Activated naive CD8-positive, alpha-beta T cell treated with anti-CD3 and anti-CD28 coated beads, Interleukin-2, amount 10 ng/mL, durations not matched to agents 7 days and 5 days (primary cell): ENCODE results near the gene PROK1. TPM values are rescaled to one million over a fixed set of nuclear protein-coding genes. Genes with fewer than 3 reads are reported as not detected.

Experiments
- ATAC-seq: fragments of 150-1000 bp; cut with Tn5 transposase; one replicate; pipeline ENCODE4 v1.10.0; 2021; ENCODE audit warnings: low read depth, moderate library complexity
- POLR2A ChIA-PET: fragments of 350-600 bp; sonication (Branson Sonifier 250); formaldehyde crosslinking; loops from one replicate; lab custom pipeline; 2021; ENCODE audit warnings: antibody characterized with exemption; lab: Charles Lee
- DNase-seq: peaks from one replicate; pipeline ENCODE4 v3.0.0; 2021
- H3K27ac Mint-ChIP-seq: one replicate; pipeline ENCODE4 v1.8.0; 2022; ENCODE audit warnings: mild to moderate bottlenecking, mixed read lengths
- H3K27me3 Mint-ChIP-seq: one replicate; pipeline ENCODE4 v1.8.0; 2022; ENCODE audit warnings: mild to moderate bottlenecking, moderate library complexity, mixed read lengths
- H3K36me3 Mint-ChIP-seq: one replicate; pipeline ENCODE4 v1.8.0; 2021; ENCODE audit warnings: mild to moderate bottlenecking, mixed read lengths
- H3K4me1 Mint-ChIP-seq: one replicate; pipeline ENCODE4 v1.8.0; 2021; ENCODE audit warnings: mixed read lengths
- H3K4me3 Mint-ChIP-seq: one replicate; pipeline ENCODE4 v1.8.0; 2022; ENCODE audit warnings: mild to moderate bottlenecking, moderate library complexity, mixed read lengths
- H3K9me3 Mint-ChIP-seq: one replicate; pipeline ENCODE4 v1.8.0; 2021; ENCODE audit warnings: mixed read lengths
- total RNA-seq, 2 experiments: library from RNA; stranded (reverse); gene quantifications; one replicate each; pipeline ENCODE4 v1.2.3, GENCODE V29; 2021

The PROK1 gene
- total RNA-seq, 2 experiments from 2014 or later = not detected

DNA sequence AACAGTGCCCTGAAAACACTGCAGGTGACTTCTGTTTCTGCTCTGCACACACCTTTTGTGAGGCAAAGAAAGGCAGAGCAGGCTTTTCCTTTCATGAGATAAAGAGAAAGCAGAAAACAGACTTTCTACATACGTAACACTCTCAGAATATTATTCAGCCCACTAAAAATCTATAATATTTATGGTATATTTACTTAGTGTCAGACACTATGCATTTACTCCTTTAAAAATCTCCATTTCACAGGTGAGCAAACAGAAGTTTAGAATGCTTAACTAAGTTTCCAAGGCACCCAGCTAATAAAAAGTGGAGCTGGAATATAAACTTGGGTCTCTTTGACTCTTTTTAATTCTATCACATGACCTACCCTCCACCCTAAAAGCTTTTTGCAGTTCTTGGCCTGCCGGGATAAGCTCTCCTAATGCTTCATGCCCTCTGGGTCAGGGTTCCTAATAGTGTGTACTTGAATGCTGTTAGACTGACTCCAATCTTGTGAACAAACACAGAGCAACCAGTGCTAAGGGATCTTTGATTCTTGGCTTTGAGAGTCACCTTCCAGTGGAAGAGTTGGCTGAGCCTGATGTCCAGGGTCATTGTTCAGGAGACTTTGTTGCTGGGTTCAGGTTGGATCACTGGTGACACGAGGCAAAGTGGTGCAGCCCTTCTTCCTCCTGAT, 27.2 kb downstream of the PROK1 start:
- Mint-ChIP-seq H3K4me1 (no peaks in the 10 kb centered on the region), H3K27me3 (peaks cover 7% of the 10 kb centered on the region)

GRCh38 chr1:110478886-110479285, 27.9 kb downstream of the PROK1 start:
- no peaks in the 10 kb centered on the region for H3K4me1 Mint-ChIP-seq
- H3K9me3 Mint-ChIP-seq = no peaks in the 10 kb centered on the region
- peaks cover 15% of the 10 kb centered on the region for H3K27me3 Mint-ChIP-seq
- H3K36me3 Mint-ChIP-seq = no peaks in the 10 kb centered on the region
- H3K27ac Mint-ChIP-seq = no peak overlapping the region
- no peak for ATAC-seq
- POLR2A ChIA-PET = no interaction called here
- no peak for DNase-seq
- no peak overlapping the region for H3K4me3 Mint-ChIP-seq

More for the DNA sequence above, 27.2 kb downstream of the PROK1 start:
- POLR2A ChIA-PET = interaction anchor here (0.6 kb wide), 1 partner anchor 93 kb away, joined by 6 read pairs; no protein-coding TSS in a partner anchor
- Mint-ChIP-seq H3K4me3 (no peak overlapping the region), H3K9me3 (no peaks in the 10 kb centered on the region), H3K27ac (no peak overlapping the region), H3K36me3 (no peaks in the 10 kb centered on the region)
- no peak for ATAC-seq
- DNase-seq = no peak

GRCh38 chr1:110480356-110481096, 29.6 kb downstream of the PROK1 start:
- H3K27me3 Mint-ChIP-seq = peaks cover 22% of the 10 kb centered on the region
- no peaks in the 10 kb centered on the region for H3K4me1 Mint-ChIP-seq
- no peaks in the 10 kb centered on the region for H3K9me3 Mint-ChIP-seq
- POLR2A ChIA-PET = no interaction called here
- H3K4me3 Mint-ChIP-seq = no peak overlapping the region
- H3K36me3 Mint-ChIP-seq = no peaks in the 10 kb centered on the region
- H3K27ac Mint-ChIP-seq = no peak overlapping the region
- no peak for DNase-seq
- ATAC-seq = no peak

DNA sequence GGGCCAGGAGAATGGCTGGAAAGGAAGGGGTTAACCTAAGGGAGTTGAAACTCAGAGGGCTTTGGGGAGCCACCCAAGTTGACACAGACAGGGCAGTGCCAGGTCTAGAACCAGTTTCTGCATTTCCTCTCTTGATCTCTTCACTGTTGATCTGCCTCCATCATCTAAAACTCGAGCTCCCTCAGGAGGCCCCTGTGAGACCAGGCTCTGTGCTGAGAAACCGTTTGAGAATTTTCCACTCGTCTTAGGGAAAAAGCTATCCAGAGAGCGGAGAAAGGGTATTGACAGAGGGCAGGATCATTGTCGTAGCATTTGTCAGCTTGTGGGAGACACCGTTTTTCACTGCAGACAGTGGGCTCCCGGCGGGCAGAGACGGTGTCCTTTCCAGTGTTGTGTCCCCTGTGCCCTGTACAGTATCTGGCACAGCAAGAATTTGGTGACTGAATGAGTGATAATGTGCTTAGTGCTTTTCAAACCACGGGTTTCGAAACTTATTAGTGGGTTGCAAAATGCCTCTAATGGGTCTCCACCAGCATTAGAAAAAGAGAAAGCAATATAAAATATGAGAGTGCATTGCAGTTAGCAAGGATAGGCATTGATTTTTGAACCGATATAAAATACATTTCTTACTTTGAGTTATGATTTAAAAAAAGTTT, 31.1 kb downstream of the PROK1 start:
- POLR2A ChIA-PET = no interaction called here
- H3K9me3 Mint-ChIP-seq = no peaks in the 10 kb centered on the region
- no peak for DNase-seq
- no peaks in the 10 kb centered on the region for H3K36me3 Mint-ChIP-seq
- no peak overlapping the region for H3K4me3 Mint-ChIP-seq
- H3K4me1 Mint-ChIP-seq = no peaks in the 10 kb centered on the region
- no peak for ATAC-seq
- H3K27me3 Mint-ChIP-seq = peaks cover 22% of the 10 kb centered on the region
- no peak overlapping the region for H3K27ac Mint-ChIP-seq

DNA sequence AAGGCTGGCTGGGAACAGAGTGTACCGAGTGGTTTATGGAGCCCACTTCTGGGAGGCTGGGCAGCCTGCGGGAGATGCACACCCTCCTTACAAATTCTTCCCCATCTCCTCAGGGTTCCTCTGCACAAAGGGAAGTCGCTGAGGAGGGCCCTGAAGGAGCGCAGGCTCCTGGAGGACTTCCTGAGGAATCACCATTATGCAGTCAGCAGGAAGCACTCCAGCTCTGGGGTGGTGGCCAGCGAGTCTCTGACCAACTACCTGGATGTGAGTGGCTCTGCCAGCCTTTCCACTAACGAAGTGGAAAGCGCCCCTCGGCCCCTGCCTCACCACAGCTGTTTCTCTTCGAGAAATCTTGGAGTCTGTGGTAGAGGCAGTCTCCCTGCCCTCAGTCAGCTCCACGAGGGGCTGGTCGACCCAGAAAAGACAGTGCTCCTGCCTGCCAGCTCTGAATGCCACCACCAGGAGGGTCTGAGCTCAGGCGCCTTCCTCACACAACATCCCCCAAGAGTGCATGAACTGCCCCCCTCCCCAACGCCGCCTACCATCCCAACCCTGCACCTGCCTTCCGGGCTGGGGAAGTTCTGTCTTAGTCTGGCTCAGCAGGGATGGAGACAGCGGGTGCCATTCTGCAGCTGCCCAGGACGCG, 31.8 kb downstream of the PROK1 start:
- Mint-ChIP-seq H3K36me3 (no peaks in the 10 kb centered on the region), H3K4me3 (no peak overlapping the region), H3K27me3 (peaks cover 22% of the 10 kb centered on the region), H3K4me1 (no peaks in the 10 kb centered on the region), H3K27ac (no peak overlapping the region), H3K9me3 (no peaks in the 10 kb centered on the region)
- ATAC-seq (no peak), DNase-seq (no peak)
- POLR2A ChIA-PET = no interaction called here

GRCh38 chr1:110483308-110483685, 32.3 kb downstream of the PROK1 start:
- Mint-ChIP-seq H3K27ac (no peak overlapping the region), H3K4me3 (no peak overlapping the region), H3K27me3 (peaks cover 22% of the 10 kb centered on the region), H3K9me3 (no peaks in the 10 kb centered on the region), H3K36me3 (no peaks in the 10 kb centered on the region), H3K4me1 (no peaks in the 10 kb centered on the region)
- ATAC-seq (no peak), DNase-seq (no peak)
- POLR2A ChIA-PET = no interaction called here

DNA sequence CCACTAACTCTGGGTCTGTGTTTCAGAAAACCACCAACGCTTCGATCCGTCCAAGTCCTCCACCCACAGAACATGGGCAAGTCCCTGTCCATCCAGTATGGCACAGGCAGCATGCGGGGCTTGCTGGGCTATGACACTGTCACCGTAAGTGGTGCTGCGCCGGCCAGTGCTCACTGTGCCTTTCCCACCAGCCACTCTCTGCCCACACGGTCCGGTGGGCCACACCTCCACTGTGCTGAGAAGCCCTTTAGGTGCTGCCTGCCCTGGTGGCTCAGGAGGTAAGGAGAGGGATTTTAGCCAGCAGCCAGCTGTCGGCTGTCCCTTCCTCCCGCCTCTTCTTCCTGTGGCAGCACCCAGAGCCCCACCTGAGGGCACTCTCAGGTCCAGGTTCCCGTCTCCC, 33.9 kb downstream of the PROK1 start:
- ATAC-seq (no peak), DNase-seq (no peak)
- Mint-ChIP-seq H3K36me3 (no peaks in the 10 kb centered on the region), H3K27ac (no peak overlapping the region), H3K4me3 (no peak overlapping the region), H3K4me1 (no peaks in the 10 kb centered on the region), H3K27me3 (peaks cover 22% of the 10 kb centered on the region), H3K9me3 (no peaks in the 10 kb centered on the region)
- POLR2A ChIA-PET = no interaction called here

DNA sequence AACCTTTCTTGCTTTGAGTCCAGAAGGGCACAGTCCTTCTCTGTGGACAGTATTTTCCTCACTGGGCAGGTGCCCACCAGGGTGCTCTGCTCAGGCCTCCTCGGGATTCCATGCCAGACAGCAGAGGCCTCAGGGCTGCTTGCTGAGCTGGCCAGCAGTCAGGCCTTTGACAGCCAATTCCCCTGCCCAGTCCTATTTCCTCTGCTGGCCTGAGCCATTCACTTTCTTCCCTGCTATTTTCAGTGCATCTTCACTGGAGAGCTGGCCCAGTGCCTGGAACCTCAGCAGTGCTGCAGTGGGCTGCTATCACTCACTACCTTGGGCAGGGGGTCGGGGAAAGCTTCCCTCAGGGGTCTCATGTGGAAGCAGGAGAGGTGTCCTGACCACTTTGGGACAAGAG, 34.8 kb downstream of the PROK1 start:
- H3K36me3 Mint-ChIP-seq = no peaks in the 10 kb centered on the region
- H3K27ac Mint-ChIP-seq = no peak overlapping the region
- DNase-seq (no peak), ATAC-seq (no peak)
- H3K27me3 Mint-ChIP-seq = peaks cover 22% of the 10 kb centered on the region
- H3K9me3 Mint-ChIP-seq = no peaks in the 10 kb centered on the region
- no peak overlapping the region for H3K4me3 Mint-ChIP-seq
- no peaks in the 10 kb centered on the region for H3K4me1 Mint-ChIP-seq
- POLR2A ChIA-PET = no interaction called here

DNA sequence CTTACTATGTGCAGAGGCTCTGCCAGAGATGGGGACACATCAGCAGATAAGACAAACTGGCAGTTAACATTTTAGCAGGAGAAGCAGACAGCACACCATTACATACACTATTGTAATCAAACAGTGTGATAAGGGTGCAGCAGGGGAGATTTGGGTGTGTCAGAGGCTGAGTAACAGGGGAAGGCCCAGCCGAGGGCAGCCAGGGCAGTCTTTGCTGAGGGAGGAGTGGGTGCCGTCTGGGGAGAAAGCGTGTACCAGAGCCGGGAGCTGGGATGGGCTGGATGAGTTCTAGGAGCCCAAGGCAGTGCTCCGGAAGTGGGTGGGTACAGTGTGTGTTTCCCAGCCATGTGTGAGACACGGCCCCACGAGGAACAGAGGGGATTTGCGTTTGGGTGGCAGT, 36.8 kb downstream of the PROK1 start:
- no peak for ATAC-seq

DNA sequence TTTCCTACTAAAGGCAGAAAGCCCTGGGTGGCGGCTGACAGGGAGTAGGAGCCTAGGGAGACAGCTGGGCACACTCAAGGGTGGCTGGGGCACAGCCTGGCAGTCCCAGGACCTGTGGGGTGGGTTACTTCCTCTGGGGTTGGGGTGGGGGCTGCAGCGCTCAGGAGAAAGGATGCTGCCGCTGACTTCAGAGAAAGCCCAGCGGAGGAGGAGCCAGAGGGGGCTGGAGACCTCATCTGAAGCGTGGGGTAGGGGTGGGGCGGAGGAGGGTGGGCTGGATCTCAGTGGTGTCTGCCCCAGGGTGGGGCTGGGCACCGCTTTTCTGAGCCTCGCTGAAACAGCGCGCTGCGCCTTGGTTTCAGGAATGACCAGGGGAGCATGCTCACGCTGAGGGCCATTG, 37.2 kb downstream of the PROK1 start:
- no peak overlapping the region for H3K4me3 Mint-ChIP-seq
- no peaks in the 10 kb centered on the region for H3K36me3 Mint-ChIP-seq
- POLR2A ChIA-PET = no interaction called here
- DNase-seq (no peak), ATAC-seq (no peak)
- peaks cover 5% of the 10 kb centered on the region for H3K4me1 Mint-ChIP-seq
- peaks cover 14% of the 10 kb centered on the region for H3K27me3 Mint-ChIP-seq
- no peak overlapping the region for H3K27ac Mint-ChIP-seq
- no peaks in the 10 kb centered on the region for H3K9me3 Mint-ChIP-seq

More for the DNA sequence above, 36.8 kb downstream of the PROK1 start:
- peaks cover 5% of the 10 kb centered on the region for H3K4me1 Mint-ChIP-seq
- H3K9me3 Mint-ChIP-seq = no peaks in the 10 kb centered on the region
- H3K27ac Mint-ChIP-seq = no peak overlapping the region
- no peak for DNase-seq
- no peak overlapping the region for H3K4me3 Mint-ChIP-seq
- H3K36me3 Mint-ChIP-seq = no peaks in the 10 kb centered on the region
- H3K27me3 Mint-ChIP-seq = peaks cover 16% of the 10 kb centered on the region
- POLR2A ChIA-PET = no interaction called here

DNA sequence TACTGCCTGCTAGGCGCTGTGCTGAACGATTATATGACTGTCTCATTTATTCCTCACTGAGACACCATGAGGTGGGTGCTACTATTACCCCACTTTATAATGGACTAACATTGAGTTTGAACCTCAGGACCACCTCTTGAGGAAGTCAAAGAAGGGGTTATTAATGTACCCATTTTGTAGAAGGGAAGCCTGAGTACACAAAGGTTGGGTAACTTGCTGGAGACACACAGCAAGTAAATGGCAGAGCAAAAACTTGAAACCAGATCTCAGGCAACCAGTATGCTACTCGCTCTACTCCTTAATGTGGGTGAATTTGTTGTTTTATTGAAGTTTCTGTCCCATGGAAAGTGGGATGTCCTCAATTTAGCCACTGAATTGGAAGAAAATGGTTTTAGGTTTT, 37.9 kb downstream of the PROK1 start:
- Mint-ChIP-seq H3K4me3 (no peak overlapping the region), H3K4me1 (peaks cover 5% of the 10 kb centered on the region), H3K27me3 (peaks cover 7% of the 10 kb centered on the region), H3K9me3 (no peaks in the 10 kb centered on the region), H3K27ac (no peak overlapping the region), H3K36me3 (no peaks in the 10 kb centered on the region)
- DNase-seq (no peak), ATAC-seq (no peak)
- POLR2A ChIA-PET = no interaction called here

DNA sequence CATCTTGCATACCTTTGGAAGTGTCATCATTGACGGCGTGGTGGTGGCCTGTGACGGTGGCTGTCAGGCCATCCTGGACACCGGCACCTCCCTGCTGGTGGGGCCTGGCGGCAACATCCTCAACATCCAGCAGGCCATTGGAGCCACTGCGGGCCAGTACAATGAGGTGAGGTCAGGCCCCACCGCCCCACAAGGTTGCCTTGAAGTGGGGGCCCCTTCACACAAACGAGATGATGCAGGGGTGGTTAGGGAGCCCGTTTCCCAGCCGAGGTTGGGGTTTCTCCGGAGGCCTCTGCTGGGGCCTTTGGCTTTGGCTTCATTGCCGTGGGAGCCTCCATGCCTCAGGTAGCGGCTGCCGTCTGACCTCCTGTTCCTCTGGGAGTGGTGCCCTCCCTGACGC, 38.5 kb downstream of the PROK1 start:
- Mint-ChIP-seq H3K9me3 (no peaks in the 10 kb centered on the region), H3K27me3 (peaks cover 5% of the 10 kb centered on the region), H3K4me3 (no peak overlapping the region), H3K27ac (no peak overlapping the region), H3K4me1 (peaks cover 5% of the 10 kb centered on the region), H3K36me3 (no peaks in the 10 kb centered on the region)
- POLR2A ChIA-PET = no interaction called here
- DNase-seq = no peak
- no peak for ATAC-seq

DNA sequence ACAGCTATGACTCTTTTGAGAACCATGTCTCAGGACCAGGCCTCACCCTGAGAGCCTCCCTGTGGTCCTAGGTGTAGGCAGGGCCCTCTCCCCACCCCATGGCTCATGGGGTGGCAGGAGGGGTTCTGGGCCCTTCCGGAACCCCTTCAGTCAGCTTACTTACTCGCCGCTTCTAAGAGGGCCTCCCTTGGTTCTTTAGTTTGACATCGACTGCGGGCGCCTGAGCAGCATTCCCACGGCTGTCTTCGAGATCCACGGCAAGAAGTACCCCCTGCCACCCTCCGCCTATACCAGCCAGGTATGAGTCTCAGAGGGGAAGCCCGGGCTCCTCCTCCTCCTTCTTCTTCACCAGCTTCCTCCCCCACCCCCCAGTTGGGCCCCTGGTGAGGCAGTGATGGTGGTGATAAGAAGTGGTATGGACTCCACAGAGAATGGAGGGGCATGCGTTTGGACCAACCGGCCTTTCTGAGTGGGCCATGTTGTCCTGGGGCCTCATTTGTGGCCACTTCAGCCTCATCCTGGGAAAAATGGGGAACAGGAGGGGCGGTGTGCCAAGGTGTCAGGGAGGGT, 39.1 kb downstream of the PROK1 start:
- peaks cover 4% of the 10 kb centered on the region for H3K27me3 Mint-ChIP-seq
- POLR2A ChIA-PET = no interaction called here
- no peaks in the 10 kb centered on the region for H3K9me3 Mint-ChIP-seq
- H3K36me3 Mint-ChIP-seq = no peaks in the 10 kb centered on the region
- ATAC-seq (no peak), DNase-seq (no peak)
- peaks cover 5% of the 10 kb centered on the region for H3K4me1 Mint-ChIP-seq
- no peak overlapping the region for H3K27ac Mint-ChIP-seq
- no peak overlapping the region for H3K4me3 Mint-ChIP-seq
